Body of pancreas (tissue), 4 donors: ENCODE results near the gene CAV1. TPM values are rescaled to one million over a fixed set of nuclear protein-coding genes. Genes with fewer than 3 reads are reported as not detected.

Experiments used
- ATAC-seq: fragments of 150-250 bp; one replicate; pipeline ENCODE4 v1.9.1; 2016
- DNase-seq, 4 donors: peaks; one replicate each; pipeline ENCODE4 v3.0.0-alpha.2; 2019
- H3K27ac ChIP-seq, 4 donors: fragments of 200-600 bp; sonication (generic); 1 replicate in 3 of 4; 2 replicates in 1 of 4; pipeline versions ENCODE4 v1.5.1 to v1.6.1; 2016 to 2019; ENCODE audit warnings: mild to moderate bottlenecking in 1 of 4, mixed read lengths in 1 of 4, moderate library complexity in 1 of 4
- H3K27me3 ChIP-seq, 2 donors: fragments of 200-600 bp; sonication (generic); one replicate each; pipeline ENCODE4 v1.6.0; 2016; ENCODE audit warnings: mild to moderate bottlenecking in 1 of 2
- H3K36me3 ChIP-seq, 2 donors: fragments of 200-600 bp; sonication (generic); replicated peaks in 1 of 2; 2 replicates each; pipeline ENCODE4 v1.5.1; 2016; ENCODE audit warnings: low read depth in 2 of 2; ENCODE audit not compliant: insufficient read depth in 1 of 2
- H3K4me1 ChIP-seq: fragments of 200-600 bp; sonication (generic); one replicate; pipeline ENCODE4 v1.6.0; 2016
- H3K4me3 ChIP-seq, 2 donors: fragments of 200-600 bp; sonication (generic); 1 replicate in 1 of 2; 2 replicates in 1 of 2; pipeline ENCODE4 v1.5.1; 2016 to 2019
- H3K9me3 ChIP-seq, 3 donors: fragments of 200-600 bp; sonication (generic); 1 replicate in 2 of 3; 2 replicates in 1 of 3; pipeline ENCODE4 v1.5.1; 2016
- POLR2A ChIP-seq, 3 donors: fragments of 450-650 bp; IDR thresholded peaks; one replicate each; pipeline ENCODE4 v1.6.1; 2016; ENCODE audit warnings: antibody characterized with exemption in 3 of 3, mild to moderate bottlenecking in 2 of 3
- WGBS, 2 donors: methylation state at CpG; one replicate each; pipeline ENCODE4 v1.1.5; 2017; 5-methylcytosine and 5-hydroxymethylcytosine counted together
- intact Hi-C: fragments of 100-400 bp; cut with DNase I; formaldehyde crosslinking; loops from one replicate; pipeline ENCODE4 v1.15.1; 2023
- total RNA-seq, 2 donors: library from RNA; depleted of rRNA; stranded (reverse); fragments of >200 nt; gene quantifications; one replicate each; pipeline ENCODE4 v1.1.0, GENCODE V29; 2016
- TF ChIP-seq, protein P1 (sequence below), 7 experiments: fragments of 450-650 bp in 4 of 7; fragments of 200-600 bp in 3 of 7; sonication (generic) in 3 of 7; IDR thresholded peaks; one replicate each; pipeline ENCODE4 v1.5.1; 2016 to 2019; ENCODE audit warnings: antibody characterized with exemption in 7 of 7

The CAV1 gene
- total RNA-seq, 2 donors from 2014 or later = 28.5 to 32.6 TPM

DNA sequence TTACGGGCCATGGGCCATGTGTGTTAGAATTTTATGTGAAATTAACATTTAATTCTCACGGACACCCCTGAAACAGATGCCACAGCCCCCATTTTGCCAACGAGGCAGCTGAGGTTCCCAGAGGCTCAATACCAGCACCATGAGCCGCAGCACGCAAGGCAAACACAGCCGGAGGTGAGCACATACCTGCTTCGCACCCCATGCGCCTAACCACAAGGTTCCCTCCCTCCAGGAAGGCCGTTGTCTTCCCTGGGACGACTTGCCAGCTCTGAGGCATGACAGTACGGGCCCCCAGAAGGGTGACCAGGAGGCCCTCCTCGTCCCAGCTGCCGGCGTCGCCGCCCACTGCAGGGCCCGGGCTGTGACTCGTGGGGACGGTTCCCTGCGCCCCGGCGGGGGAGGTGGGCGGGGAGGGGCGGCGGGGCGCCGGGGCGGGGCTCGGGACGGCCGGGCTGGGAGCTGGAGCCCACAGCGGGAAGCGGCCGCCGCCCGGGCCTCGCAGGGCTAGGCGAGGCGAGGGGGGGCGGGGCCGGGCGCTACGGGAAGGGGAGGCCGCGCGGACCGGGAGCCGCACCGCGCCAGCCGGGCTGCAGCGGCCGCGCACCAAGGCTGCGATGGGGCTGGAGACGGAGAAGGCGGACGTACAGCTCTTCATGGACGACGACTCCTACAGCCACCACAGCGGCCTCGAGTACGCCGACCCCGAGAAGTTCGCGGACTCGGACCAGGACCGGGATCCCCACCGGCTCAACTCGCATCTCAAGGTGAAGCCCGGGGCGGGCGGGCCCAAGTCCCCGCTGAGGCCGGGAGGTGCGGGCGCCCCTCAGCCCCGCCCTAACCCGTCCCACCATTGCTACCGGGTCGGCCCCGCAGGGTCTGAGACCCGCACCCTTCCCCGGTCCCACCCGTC is 25.4 kb upstream of the CAV1 start, which contains the start of gene CAV2:
CAV2 (plus strand) TSS at position 571 of the 910 bp plus-strand sequence; CDS start at position 615, 44 bp downstream.
- peak; percentile 66 to 82 (median 71) for DNase-seq
- peaks cover 34% of the 10 kb centered on the region for H3K4me1 ChIP-seq
- H3K4me3 ChIP-seq = peak within 1 kb of the TSS; percentile 34 to 63
- no peaks in the 10 kb centered on the region for H3K36me3 ChIP-seq
- no peaks in the 10 kb centered on the region for H3K27me3 ChIP-seq
- no peaks in the 10 kb centered on the region for H3K9me3 ChIP-seq
- 3 to 37% methylated on average over 6 to 68 of the region's 86 CpGs for WGBS, 2 donors
- intact Hi-C loops = no loop called here
- peak; percentile 89 for ATAC-seq
- TF ChIP-seq, protein P1, sequence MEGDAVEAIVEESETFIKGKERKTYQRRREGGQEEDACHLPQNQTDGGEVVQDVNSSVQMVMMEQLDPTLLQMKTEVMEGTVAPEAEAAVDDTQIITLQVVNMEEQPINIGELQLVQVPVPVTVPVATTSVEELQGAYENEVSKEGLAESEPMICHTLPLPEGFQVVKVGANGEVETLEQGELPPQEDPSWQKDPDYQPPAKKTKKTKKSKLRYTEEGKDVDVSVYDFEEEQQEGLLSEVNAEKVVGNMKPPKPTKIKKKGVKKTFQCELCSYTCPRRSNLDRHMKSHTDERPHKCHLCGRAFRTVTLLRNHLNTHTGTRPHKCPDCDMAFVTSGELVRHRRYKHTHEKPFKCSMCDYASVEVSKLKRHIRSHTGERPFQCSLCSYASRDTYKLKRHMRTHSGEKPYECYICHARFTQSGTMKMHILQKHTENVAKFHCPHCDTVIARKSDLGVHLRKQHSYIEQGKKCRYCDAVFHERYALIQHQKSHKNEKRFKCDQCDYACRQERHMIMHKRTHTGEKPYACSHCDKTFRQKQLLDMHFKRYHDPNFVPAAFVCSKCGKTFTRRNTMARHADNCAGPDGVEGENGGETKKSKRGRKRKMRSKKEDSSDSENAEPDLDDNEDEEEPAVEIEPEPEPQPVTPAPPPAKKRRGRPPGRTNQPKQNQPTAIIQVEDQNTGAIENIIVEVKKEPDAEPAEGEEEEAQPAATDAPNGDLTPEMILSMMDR (IDR thresholded peaks at IDR 0.05) = no peak
- peak; percentile 21 to 62 (median 40) for TF ChIP-seq POLR2A (IDR thresholded peaks at IDR 0.05)
- H3K27ac ChIP-seq = peak within 1 kb of the TSS; percentile 68 to 84 (median 78)

DNA sequence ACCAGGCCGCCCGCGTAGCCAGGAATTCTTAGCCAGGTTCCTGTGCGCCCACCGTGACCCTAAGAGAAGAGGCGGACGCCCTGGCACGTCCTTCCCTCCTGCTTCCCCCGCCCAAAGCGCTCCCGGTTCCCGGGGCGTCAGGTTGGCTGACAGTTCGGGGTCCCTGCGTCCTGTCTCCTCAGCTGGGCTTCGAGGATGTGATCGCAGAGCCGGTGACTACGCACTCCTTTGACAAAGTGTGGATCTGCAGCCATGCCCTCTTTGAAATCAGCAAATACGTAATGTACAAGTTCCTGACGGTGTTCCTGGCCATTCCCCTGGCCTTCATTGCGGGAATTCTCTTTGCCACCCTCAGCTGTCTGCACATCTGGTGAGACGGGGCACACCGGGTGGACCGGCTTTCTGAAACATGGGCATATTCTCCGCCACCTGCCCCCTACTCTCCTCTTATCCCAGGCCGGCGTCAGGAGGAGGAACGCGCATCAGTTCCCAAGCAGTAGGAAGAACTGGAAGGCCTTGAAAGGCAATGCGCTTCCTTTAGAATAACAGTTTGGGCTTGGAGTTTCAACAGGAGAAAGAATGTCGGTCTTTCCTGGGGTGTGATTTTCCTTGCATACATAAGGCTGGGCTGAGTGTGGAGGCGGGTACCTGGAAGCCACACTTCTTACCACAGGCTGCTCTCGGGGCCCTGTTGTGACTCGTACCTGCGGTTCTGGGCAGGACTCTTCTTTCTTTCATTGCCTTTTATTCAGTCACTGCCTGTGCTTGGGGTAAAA is 24.6 kb upstream of the CAV1 start:
- WGBS, 2 donors = 16 to 32% methylated on average over 16 to 35 of the region's 36 CpGs
- H3K36me3 ChIP-seq = no peaks in the 10 kb centered on the region
- peak overlapping the region; percentile 34 to 63 for H3K4me3 ChIP-seq
- peak; percentile 9 to 37 (median 26) for DNase-seq
- peak in 1 of 3 donors; percentile 40 for TF ChIP-seq POLR2A (IDR thresholded peaks at IDR 0.05)
- TF ChIP-seq, protein P1 (IDR thresholded peaks at IDR 0.05) = no peak
- peaks cover 34% of the 10 kb centered on the region for H3K4me1 ChIP-seq
- H3K27ac ChIP-seq = peak overlapping the region; percentile 68 to 84 (median 78)
- intact Hi-C loops = no loop called here
- no peaks in the 10 kb centered on the region for H3K27me3 ChIP-seq
- ATAC-seq = peak; percentile 23
- no peaks in the 10 kb centered on the region for H3K9me3 ChIP-seq

DNA sequence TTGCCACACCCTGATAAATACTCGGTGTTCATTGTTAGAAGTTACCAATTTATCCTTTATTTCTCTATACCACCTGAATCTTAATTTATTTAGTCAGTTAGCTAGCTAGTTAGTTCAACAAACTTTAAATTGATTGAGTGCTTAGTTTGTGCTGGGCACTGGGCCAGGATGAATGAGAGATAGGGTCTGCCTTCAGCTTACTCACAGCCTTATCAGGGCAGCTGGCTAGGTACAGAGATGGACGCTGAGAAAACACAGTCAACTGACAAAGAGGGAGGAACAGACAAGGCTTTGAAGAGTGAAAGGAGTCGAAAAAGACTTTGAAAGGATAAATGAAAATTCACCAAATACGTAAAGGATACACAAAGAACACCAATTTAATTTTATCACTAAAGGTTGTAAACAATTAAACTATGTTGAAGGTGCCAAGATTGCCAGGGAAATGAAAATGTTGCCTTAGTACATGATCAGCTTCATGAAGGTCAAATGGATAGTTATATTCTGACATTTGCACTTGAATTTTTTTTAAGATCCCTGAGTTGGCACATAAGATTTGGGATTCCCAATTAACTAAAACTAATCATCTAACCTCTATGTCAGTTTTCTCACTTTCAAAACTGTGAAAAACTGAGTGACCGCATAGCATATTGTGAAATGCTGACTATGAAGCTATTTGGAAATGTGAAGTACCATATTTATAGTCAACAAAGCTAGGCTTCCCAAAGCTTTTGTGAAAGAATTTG is 23.2 kb upstream of the CAV1 start:
- no peaks in the 10 kb centered on the region for H3K27me3 ChIP-seq
- peak overlapping the region in 3 of 4 donors; percentile 28 to 84 (median 74) for H3K27ac ChIP-seq

More for the DNA sequence above, 23.2 kb upstream of the CAV1 start:
- WGBS, 2 donors = 33 to 38% methylated on average over 5 of the region's 5 CpGs
- ATAC-seq = no peak
- DNase-seq = peak in 3 of 4 donors; percentile 21 to 46 (median 34)
- H3K4me3 ChIP-seq = no peak overlapping the region
- no peaks in the 10 kb centered on the region for H3K9me3 ChIP-seq
- intact Hi-C loops = no loop called here
- H3K36me3 ChIP-seq = no peaks in the 10 kb centered on the region
- TF ChIP-seq, protein P1 (IDR thresholded peaks at IDR 0.05) = no peak
- no peak for TF ChIP-seq POLR2A (IDR thresholded peaks at IDR 0.05)
- peaks cover 34% of the 10 kb centered on the region for H3K4me1 ChIP-seq
